HuH-7 (cell line): ENCODE results near the gene PCDHGB5.
"Not testable (repeated sequence)": the region's sequence is repeated elsewhere in the genome, so short reads cannot be mapped to it uniquely, and the experiment has no call there.

Experiments used
- DNase-seq: peaks from one replicate; pipeline ENCODE4 v3.0.0; 2011; ENCODE audit warnings: low spot score

The PCDHGB5 gene

GRCh38 chr5:141412854-141413539 lies 15.2 kb downstream of the PCDHGB5 start, which contains the start of gene PCDHGA10:
Gene PCDHGA10, plus strand, starts transcription at chr5:141412987. Its CDS starts 189 bp downstream, at chr5:141413176.
- peak; percentile 93 for DNase-seq

- peak; percentile 87 for DNase-seq
Measured at GRCh38 chr5:141413540-141414069, 15.9 kb downstream of the PCDHGB5 start.

- DNase-seq = not testable (repeated sequence)
Measured at GRCh38 chr5:141414548-141415274, 17.0 kb downstream of the PCDHGB5 start.

- not testable (repeated sequence) for DNase-seq
Measured at GRCh38 chr5:141415275-141415618, 17.5 kb downstream of the PCDHGB5 start.

DNA sequence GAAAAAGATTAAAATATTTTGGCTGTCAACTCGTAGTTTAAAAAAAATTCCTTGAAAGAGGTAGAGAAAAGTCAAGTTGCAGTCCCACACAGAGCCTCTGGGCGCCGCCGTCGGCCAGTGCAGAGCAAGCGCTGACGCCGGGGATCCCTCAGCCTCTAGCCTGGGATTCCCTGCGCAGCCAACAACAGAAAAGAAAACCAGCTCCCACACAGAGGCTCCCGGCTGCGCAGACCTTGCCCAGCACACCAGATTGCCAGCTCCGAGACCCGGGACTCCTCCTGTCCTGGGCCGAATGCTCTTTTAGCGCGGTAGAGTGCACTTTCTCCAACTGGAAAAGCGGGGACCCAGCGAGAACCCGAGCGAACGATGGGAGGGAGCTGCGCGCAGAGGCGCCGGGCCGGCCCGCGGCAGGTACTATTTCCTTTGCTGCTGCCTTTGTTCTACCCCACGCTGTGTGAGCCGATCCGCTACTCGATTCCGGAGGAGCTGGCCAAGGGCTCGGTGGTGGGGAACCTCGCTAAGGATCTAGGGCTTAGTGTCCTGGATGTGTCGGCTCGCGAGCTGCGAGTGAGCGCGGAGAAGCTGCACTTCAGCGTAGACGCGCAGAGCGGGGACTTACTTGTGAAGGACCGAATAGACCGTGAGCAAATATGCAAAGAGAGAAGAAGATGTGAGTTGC lies 19.9 kb downstream of the PCDHGB5 start, which contains the start of gene PCDHGB7:
TSS of gene PCDHGB7 (plus strand) at position 184 of the 679 bp plus-strand sequence. CDS start at position 367, 183 bp downstream.
- DNase-seq = not testable (repeated sequence)

- no peak for DNase-seq
Measured at GRCh38 chr5:141419074-141419880, 21.5 kb downstream of the PCDHGB5 start.

DNA sequence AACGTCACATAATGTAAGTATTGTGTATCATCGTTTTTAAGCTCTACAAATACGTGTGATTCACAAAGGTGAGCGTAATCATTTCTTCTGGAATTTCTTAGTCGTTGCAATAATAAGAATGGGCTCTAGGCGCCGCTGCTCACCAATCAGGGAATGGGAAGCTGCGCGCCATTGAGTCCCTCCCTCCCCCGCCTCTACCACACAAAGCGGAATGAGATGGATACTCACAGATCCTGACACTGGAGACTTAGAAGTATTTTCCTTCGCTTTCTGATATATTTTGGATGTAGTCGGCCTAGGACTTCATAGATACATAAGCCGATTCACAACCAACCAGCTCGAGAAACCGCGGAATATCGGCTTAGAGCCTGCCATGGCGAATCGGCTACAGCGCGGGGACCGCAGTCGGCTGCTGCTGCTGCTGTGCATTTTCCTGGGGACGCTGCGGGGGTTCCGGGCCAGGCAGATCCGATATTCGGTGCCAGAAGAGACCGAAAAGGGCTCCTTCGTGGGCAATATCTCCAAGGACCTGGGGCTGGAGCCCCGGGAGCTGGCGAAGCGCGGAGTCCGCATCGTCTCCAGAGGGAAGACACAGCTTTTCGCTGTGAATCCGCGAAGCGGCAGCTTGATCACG lies 23.2 kb downstream of the PCDHGB5 start, which contains the start of gene PCDHGA11:
TSS of gene PCDHGA11 (plus strand) at position 197 of the 634 bp plus-strand sequence. CDS start at position 374, 177 bp downstream.
- DNase-seq = no peak

- DNase-seq = no peak
Measured at GRCh38 chr5:141421489-141421855, 23.7 kb downstream of the PCDHGB5 start.

- no peak for DNase-seq
Measured at GRCh38 chr5:141422742-141423291, 25.1 kb downstream of the PCDHGB5 start.

- DNase-seq = no peak
Measured at GRCh38 chr5:141427783-141428426, 30.2 kb downstream of the PCDHGB5 start.

DNA sequence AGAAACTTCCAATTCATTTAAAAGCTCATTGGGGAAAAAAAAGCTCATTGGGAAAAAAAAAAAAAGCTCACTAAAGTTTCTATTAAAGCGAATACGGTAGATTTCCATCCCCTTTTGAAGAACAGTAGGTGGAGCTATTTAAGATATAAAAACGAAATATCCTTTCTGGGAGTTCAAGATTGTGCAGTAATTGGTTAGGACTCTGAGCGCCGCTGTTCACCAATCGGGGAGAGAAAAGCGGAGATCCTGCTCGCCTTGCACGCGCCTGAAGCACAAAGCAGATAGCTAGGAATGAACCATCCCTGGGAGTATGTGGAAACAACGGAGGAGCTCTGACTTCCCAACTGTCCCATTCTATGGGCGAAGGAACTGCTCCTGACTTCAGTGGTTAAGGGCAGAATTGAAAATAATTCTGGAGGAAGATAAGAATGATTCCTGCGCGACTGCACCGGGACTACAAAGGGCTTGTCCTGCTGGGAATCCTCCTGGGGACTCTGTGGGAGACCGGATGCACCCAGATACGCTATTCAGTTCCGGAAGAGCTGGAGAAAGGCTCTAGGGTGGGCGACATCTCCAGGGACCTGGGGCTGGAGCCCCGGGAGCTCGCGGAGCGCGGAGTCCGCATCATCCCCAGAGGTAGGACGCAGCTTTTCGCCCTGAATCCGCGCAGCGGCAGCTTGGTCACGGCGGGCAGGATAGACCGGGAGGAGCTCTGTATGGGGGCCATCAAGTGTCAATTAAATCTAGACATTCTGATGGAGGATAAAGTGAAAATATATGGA lies 32.8 kb downstream of the PCDHGB5 start, which contains the start of gene PCDHGA12:
TSS of gene PCDHGA12 (plus strand) at position 176 of the 782 bp plus-strand sequence. CDS start at position 429, 253 bp downstream.
- DNase-seq = no peak

- DNase-seq = no peak
Measured at GRCh38 chr5:141431286-141431685, 33.5 kb downstream of the PCDHGB5 start.

GRCh38 chr5:141432308-141432707 lies 34.6 kb downstream of the PCDHGB5 start:
- not testable (repeated sequence) for DNase-seq

- DNase-seq = not testable (repeated sequence)
Measured at GRCh38 chr5:141432726-141433125, 35.0 kb downstream of the PCDHGB5 start.

GRCh38 chr5:141434006-141434405 lies 36.3 kb downstream of the PCDHGB5 start:
- no peak for DNase-seq

DNA sequence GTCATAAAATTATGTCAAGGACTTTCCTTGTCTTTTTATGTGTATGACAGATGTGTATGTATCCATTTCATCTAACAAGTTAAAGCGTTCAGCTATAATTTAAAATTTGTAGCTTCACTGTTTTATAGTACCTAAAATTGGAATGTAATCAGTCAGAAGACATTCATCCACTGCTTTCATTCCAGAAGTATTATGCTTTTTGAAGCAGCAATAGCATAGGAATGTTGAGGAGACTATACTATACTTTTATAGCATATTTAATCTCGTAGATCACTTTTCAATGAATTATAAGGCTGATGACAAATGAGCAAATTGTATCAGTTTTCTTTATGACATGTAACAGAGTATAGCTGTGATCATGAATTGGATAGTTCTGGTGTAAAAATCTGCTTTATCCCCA lies 39.5 kb downstream of the PCDHGB5 start:
- no peak for DNase-seq

DNA sequence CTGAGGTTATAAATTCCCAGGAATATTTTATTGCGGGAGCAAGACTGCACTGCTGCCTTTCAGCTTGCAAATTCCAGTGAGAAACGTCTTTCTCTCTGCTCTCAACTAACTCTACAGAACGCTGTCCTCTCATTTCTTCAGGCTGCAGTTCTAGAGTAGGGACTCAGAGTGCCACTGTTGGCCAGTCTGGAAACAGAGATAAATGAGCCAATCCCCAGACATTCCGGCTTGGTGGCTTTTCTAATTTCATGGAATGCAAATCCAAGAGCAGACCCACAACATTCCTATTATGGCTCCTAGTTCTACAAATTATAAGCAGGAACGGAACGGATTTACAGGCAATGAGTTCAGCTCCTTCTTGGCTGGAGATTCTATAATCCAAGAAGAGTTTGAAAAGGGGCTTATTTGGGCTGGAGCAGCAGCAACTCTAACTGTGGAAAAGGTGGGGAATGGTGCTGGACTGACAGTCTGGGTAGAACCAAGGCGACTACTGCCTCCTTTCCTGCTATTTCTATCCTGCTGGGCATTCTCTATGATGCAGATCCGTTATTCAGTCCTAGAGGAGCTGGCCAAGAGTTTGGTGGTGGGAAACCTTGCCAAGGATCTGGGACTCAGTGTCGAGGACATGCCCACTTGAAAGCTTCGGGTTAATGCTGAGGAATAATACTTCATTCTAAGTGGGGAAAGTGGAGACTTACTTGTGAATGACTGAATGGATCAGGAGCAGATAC lies 41.8 kb downstream of the PCDHGB5 start:
- no peak for DNase-seq

DNA sequence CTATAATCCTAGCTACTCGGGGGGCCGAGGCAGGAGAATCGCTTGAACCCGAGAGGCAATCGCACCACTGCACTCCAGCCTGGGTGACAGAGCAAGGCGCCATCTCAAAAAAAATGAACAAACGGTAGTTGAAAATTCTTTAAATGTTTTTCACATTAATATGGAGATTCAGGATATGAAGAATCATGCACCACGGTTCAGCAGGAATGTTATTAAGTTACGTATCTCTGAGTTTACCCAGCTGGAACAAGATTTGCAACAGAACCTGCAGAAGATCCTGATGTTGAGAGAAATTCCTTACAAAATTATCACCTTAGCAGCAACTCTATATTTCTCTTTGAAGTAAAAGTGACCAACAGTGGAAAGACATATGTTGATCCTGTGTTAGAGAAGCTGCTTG lies 42.6 kb downstream of the PCDHGB5 start:
- no peak for DNase-seq
